ENCODE data around the gene TRDMT1.

Gene TRDMT1

GRCh38 chr10:17210361-17210760, 8.9 kb upstream of the TRDMT1 start:
- DNase-seq (ENCODE audit: low read depth in 2 of 2) = no peak

- no peak for DNase-seq (ENCODE audit: low read depth in 2 of 2)
Measured at GRCh38 chr10:17209881-17210280, 8.4 kb upstream of the TRDMT1 start.

GRCh38 chr10:17209302-17209701, 7.8 kb upstream of the TRDMT1 start:
- DNase-seq (ENCODE audit: low read depth in 2 of 2) = no peak

DNA sequence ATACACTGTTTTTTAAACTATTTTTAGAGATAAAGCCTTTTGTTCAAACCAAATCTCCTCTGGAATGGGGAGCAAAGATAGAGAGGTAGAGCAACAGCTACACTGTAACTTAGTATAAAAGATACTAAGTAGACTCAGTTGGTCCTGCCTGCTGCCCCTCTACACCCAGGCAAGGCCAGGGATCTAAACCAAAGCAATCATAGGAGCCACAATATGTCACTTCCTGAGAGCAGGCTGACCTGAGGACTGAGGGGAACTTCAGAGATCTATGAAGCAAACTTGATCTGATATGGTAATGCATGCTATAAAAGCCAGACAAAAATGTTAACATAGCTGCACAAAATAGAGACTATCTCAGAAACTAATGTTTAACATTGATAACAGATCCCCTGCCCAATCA, 7.0 kb upstream of the TRDMT1 start:
- DNase-seq (ENCODE audit: low read depth in 2 of 2) = no peak

- no peak for DNase-seq (ENCODE audit: low read depth in 2 of 2)
Measured at GRCh38 chr10:17206210-17206709, 4.8 kb upstream of the TRDMT1 start.

GRCh38 chr10:17203416-17203815, 1.9 kb upstream of the TRDMT1 start:
- DNase-seq (ENCODE audit: low read depth in 2 of 2) = no peak

- DNase-seq (ENCODE audit: low read depth in 2 of 2) = no peak
Measured at GRCh38 chr10:17202999-17203398, 1.5 kb upstream of the TRDMT1 start.

DNA sequence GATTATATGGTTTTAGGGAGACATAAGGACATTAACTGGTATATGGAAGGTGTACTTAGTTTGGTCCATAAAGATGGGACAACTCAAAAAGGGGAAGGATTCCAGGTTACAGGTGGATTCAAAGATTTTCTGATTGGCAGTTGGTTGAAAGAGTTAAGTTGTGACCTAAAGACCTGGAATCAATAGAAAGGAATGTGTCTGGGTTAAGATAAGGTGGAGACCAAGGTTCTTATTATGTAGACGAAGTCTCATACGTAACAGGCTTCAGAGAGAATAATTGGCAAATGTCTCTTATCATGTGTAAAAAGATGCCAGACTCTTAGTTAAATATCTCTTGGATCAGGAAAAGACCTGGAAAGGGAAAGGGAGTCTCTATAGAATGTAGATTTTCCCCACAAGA, 1.0 kb upstream of the TRDMT1 start:
- DNase-seq (ENCODE audit: low read depth in 2 of 2) = no peak

DNA sequence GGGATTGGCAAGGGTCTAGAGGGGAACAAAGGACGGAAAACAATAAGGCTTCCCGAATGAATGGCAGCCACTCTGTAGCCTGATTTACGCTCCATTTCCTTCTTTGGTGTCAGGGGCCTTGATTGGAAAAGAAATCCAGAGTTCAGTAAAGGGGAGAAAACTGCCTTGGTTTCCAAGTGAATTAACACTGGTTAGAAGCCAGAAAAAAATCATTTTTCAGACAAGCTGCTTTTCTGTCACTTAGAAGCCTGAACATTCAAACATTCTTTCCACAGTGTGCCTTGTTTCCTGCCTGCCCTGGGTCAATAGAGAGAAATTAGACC, 283 bp upstream of the TRDMT1 start:
- no peak for DNase-seq (ENCODE audit: low read depth in 2 of 2)

GRCh38 chr10:17200001-17200911, 1.2 kb downstream of the TRDMT1 start:
- DNase-seq (ENCODE audit: low read depth in 2 of 2) = no peak

- DNase-seq (ENCODE audit: low read depth in 2 of 2) = no peak
Measured at GRCh38 chr10:17199351-17199804, 2.1 kb downstream of the TRDMT1 start.

- DNase-seq (ENCODE audit: low read depth in 2 of 2) = no peak
Measured at GRCh38 chr10:17196573-17196972, 4.9 kb downstream of the TRDMT1 start.

GRCh38 chr10:17196045-17196444, 5.4 kb downstream of the TRDMT1 start:
- no peak for DNase-seq (ENCODE audit: low read depth in 2 of 2)

DNA sequence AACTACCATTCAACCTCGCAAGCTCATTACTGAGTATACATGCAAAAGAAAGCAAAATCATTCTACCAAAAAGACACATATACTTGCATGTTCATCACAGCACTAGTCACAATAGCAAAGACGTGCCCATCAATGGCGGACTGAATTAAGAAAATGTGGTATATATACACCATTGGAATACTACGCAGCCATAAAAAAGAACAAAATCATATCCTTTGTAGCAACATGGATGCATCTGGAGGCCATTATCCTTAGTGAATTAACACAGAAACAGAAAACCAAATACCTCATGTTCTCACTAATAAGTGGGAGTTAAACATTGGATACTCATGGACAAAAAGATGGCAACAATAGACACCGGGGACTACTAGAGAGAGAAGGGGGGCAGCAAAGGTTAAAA, 6.4 kb downstream of the TRDMT1 start:
- no peak for DNase-seq (ENCODE audit: low read depth in 2 of 2)

GRCh38 chr10:17190602-17191001, 10.9 kb downstream of the TRDMT1 start:
- no peak for DNase-seq (ENCODE audit: low read depth in 2 of 2)

GRCh38 chr10:17188644-17189172, 12.8 kb downstream of the TRDMT1 start:
- no peak for DNase-seq (ENCODE audit: low read depth in 2 of 2)

- DNase-seq (ENCODE audit: low read depth in 2 of 2) = no peak
Measured at GRCh38 chr10:17185873-17186272, 15.6 kb downstream of the TRDMT1 start.

GRCh38 chr10:17183110-17183509, 18.4 kb downstream of the TRDMT1 start:
- DNase-seq (ENCODE audit: low read depth in 2 of 2) = no peak

GRCh38 chr10:17181751-17182150, 19.7 kb downstream of the TRDMT1 start:
- DNase-seq (ENCODE audit: low read depth in 2 of 2) = no peak

DNA sequence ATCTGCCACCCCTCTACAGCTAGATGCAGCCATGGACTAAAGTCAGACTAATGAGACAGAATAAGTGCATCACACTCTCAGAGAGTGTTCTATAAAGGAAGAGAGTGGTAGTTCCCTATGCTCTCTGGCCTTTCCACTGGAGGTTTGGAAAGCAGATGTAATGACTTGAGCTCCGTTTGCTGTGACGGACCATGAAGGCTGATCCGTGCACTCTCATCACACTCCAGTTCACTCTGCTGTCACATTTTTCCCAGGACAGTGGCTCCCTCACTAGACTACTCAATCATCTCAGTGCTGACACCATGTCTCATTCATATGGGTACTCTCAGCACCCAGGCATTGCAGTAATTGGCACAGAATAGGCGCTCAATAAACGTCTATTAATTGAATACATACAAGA, 20.4 kb downstream of the TRDMT1 start:
- no peak for DNase-seq (ENCODE audit: low read depth in 2 of 2)

- DNase-seq (ENCODE audit: low read depth in 2 of 2) = no peak
Measured at GRCh38 chr10:17179002-17179401, 22.5 kb downstream of the TRDMT1 start.

DNA sequence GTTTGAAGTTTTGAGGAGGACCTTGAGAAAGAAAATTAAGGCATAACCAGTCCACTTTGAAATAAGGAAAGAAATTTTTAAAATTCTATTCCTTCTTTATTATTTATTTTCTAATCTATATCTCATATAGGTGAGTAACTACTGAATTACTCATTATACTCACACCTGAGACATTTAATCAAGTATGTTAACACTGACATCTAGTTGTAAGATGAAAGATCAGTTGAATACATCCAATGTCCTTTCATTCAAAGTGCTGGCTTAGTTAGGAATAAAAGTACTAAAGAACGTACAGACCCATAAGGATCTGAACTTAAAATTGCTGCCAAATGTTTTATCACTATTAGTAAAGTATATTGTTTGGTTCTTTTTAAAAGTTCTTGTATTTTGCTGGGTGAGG, 23.5 kb downstream of the TRDMT1 start:
- no peak for DNase-seq (ENCODE audit: low read depth in 2 of 2)

GRCh38 chr10:17177014-17177413, 24.5 kb downstream of the TRDMT1 start:
- no peak for DNase-seq (ENCODE audit: low read depth in 2 of 2)

Measured in stimulated activated CD4-positive, alpha-beta T cell treated with anti-CD3 and anti-CD28 coated beads, Interleukin-12 subunit alpha, Interleukin-12 subunit beta, amount 100 ng/mL, for 24 hours (primary cell).